Measurements from ENCODE around the gene LSP1. TPM values are rescaled to one million over a fixed set of nuclear protein-coding genes. Genes with fewer than 3 reads are reported as not detected.

The LSP1 gene
- total and polyA plus RNA-seq, 2 of the 13 experiments (the other 11 are each of a cell fraction or from before 2014, with no cell fraction given) = 0.59 to 1.00 TPM

DNA sequence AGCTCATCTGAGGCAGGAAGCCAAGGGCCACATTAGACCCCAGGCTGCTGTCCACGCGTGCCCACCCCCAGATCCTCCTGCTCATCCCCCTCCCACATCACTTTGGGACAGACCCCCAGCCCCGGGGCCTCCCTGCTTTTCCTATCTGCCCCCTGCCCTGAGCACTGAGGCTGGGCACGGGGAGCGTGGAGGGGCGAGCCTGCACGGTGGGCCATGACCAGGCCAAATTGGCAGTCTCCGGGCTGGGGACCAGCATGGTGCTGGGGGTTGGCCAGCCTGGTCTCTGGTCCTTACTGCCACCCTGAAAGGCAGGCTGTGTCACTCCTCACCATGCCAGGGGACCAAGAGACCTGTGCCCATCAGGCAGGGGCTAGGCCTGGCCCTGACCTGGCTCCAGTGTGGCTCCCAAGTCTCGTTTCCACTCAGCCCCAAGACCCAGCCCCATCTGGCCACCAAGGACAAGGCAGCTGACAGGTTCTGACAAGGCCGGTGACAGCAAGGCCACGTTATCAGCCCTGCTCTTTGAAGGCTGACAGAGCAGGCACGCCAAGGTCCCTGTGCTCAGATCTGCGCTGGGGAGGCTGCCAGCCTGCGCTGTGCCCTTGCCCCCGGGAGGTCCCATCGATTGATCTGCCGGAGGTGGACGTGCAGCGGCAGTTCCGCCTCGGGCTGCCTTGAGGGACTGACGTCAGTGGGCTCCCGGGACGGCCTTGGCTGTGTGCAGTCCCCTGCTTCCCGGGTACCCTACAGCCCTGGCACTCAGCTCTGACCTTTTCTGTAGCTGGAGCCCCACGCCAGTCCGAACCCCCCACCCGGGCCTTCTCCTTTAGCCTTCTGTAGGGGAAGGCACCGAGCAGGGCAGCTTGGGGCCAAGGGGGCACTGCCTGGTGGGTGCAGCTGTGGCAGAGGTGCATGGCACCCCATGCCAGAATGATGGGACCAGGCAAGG is 10.5 kb upstream of the LSP1 start (continued):
- TF ChIP-seq KAT7 (CRISPR knock-in tag; IDR thresholded peaks at IDR 0.05; ENCODE audit: borderline replicate concordance) (0 out of 2 replicates have a peak, but pooled peaks have one; percentile 44), ZNF598 (CRISPR knock-in tag; IDR thresholded peaks at IDR 0.05; ENCODE audit: borderline replicate concordance) (peak; percentile 51; the same call in 1 of the 2 replicates), TARDBP (CRISPR knock-in tag; IDR thresholded peaks at IDR 0.05) (peak; percentile 92; the same call in 1 of the 2 replicates), ZNF333 (CRISPR knock-in tag; IDR thresholded peaks at IDR 0.05; ENCODE audit: borderline replicate concordance) (no peak), ZNF317 (CRISPR knock-in tag; IDR thresholded peaks at IDR 0.05) (peak; percentile 74), GATAD2A (CRISPR knock-in tag; IDR thresholded peaks at IDR 0.05) (peak; percentile 98), NFIB (CRISPR knock-in tag; IDR thresholded peaks at IDR 0.05; ENCODE audit: borderline replicate concordance) (no peak), EP300 (IDR thresholded peaks at IDR 0.05; ENCODE audit: low read depth in 2 of 2, low read length in 2 of 2) (peak in 1 of 2 experiments; percentile 87; a peak in 2 of 4 replicates), EP300 (CRISPR knock-in tag; IDR thresholded peaks at IDR 0.05; ENCODE audit: borderline replicate concordance) (peak; percentile 97), CBX2 (IDR thresholded peaks at IDR 0.05; ENCODE audit: low read depth, low read length) (no peak), CBX2 (CRISPR knock-in tag; IDR thresholded peaks at IDR 0.05; ENCODE audit: low read depth) (peak; percentile 89; the same call in 1 of the 2 replicates), MIER2 (CRISPR knock-in tag; IDR thresholded peaks at IDR 0.05) (peak; percentile 75), MAZ (IDR thresholded peaks at IDR 0.05; ENCODE audit: borderline replicate concordance, low read depth, low read length) (no peak), MAZ (CRISPR knock-in tag; IDR thresholded peaks at IDR 0.05; ENCODE audit: low read depth) (peak; percentile 63; the same call in 1 of the 2 replicates), SMYD3 (CRISPR knock-in tag; IDR thresholded peaks at IDR 0.05) (no peak), MIER3 (CRISPR knock-in tag; IDR thresholded peaks at IDR 0.05; ENCODE audit: borderline replicate concordance) (peak; percentile 94)
- TF ChIP-seq, protein P1, sequence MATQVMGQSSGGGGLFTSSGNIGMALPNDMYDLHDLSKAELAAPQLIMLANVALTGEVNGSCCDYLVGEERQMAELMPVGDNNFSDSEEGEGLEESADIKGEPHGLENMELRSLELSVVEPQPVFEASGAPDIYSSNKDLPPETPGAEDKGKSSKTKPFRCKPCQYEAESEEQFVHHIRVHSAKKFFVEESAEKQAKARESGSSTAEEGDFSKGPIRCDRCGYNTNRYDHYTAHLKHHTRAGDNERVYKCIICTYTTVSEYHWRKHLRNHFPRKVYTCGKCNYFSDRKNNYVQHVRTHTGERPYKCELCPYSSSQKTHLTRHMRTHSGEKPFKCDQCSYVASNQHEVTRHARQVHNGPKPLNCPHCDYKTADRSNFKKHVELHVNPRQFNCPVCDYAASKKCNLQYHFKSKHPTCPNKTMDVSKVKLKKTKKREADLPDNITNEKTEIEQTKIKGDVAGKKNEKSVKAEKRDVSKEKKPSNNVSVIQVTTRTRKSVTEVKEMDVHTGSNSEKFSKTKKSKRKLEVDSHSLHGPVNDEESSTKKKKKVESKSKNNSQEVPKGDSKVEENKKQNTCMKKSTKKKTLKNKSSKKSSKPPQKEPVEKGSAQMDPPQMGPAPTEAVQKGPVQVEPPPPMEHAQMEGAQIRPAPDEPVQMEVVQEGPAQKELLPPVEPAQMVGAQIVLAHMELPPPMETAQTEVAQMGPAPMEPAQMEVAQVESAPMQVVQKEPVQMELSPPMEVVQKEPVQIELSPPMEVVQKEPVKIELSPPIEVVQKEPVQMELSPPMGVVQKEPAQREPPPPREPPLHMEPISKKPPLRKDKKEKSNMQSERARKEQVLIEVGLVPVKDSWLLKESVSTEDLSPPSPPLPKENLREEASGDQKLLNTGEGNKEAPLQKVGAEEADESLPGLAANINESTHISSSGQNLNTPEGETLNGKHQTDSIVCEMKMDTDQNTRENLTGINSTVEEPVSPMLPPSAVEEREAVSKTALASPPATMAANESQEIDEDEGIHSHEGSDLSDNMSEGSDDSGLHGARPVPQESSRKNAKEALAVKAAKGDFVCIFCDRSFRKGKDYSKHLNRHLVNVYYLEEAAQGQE (IDR thresholded peaks at IDR 0.05; ENCODE audit: borderline replicate concordance in 1 of 2, low read depth in 1 of 2, low read length in 2 of 2) = no peak
- TF ChIP-seq, protein P2, sequence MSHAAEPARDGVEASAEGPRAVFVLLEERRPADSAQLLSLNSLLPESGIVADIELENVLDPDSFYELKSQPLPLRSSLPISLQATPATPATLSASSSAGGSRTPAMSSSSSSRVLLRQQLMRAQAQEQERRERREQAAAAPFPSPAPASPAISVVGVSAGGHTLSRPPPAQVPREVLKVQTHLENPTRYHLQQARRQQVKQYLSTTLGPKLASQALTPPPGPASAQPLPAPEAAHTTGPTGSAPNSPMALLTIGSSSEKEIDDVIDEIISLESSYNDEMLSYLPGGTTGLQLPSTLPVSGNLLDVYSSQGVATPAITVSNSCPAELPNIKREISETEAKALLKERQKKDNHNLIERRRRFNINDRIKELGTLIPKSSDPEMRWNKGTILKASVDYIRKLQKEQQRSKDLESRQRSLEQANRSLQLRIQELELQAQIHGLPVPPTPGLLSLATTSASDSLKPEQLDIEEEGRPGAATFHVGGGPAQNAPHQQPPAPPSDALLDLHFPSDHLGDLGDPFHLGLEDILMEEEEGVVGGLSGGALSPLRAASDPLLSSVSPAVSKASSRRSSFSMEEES (CRISPR knock-in tag; IDR thresholded peaks at IDR 0.05) = peak; percentile 92
- TF ChIP-seq, protein P3, sequence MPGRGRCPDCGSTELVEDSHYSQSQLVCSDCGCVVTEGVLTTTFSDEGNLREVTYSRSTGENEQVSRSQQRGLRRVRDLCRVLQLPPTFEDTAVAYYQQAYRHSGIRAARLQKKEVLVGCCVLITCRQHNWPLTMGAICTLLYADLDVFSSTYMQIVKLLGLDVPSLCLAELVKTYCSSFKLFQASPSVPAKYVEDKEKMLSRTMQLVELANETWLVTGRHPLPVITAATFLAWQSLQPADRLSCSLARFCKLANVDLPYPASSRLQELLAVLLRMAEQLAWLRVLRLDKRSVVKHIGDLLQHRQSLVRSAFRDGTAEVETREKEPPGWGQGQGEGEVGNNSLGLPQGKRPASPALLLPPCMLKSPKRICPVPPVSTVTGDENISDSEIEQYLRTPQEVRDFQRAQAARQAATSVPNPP (CRISPR knock-in tag; IDR thresholded peaks at IDR 0.05) = no peak

All from HepG2 (cell line).